B cell (primary cell): ENCODE results near the gene XYLT1.

Source experiments
- EZH2 ChIP-seq: IDR thresholded peaks from 2 replicates; pipeline ENCODE4 v1.6.1; 2012; ENCODE audit warnings: borderline replicate concordance, low read depth, mild to moderate bottlenecking, moderate library complexity, low read length; ENCODE audit not compliant: insufficient read depth, poor library complexity, severe bottlenecking
- TF ChIP-seq, protein P1 (sequence below): fragments of 200-600 bp; IDR thresholded peaks from one replicate; pipeline ENCODE4 v1.8.0; 2022; ENCODE audit warnings: antibody characterized with exemption, mild to moderate bottlenecking

DNA sequence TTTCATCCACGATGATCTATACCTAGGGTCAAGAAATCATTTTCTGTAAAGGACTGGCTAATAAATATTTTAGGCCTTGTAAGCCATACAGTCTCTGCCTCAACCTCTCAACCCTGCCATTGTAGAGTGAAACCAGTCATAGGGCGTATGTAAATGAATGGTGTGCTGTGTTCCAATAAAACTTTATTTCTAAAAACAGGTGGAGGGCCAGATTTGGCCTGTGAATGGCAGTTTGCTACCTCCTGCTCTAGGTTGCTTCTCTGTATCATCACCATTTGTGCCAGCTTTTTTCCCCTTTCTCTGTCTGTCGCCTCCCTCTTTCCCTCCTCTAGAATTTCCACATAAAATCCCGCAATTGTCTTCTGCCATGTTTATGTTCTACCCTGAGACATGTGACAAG lies 181.7 kb downstream of the XYLT1 start:
- TF ChIP-seq, protein P1, sequence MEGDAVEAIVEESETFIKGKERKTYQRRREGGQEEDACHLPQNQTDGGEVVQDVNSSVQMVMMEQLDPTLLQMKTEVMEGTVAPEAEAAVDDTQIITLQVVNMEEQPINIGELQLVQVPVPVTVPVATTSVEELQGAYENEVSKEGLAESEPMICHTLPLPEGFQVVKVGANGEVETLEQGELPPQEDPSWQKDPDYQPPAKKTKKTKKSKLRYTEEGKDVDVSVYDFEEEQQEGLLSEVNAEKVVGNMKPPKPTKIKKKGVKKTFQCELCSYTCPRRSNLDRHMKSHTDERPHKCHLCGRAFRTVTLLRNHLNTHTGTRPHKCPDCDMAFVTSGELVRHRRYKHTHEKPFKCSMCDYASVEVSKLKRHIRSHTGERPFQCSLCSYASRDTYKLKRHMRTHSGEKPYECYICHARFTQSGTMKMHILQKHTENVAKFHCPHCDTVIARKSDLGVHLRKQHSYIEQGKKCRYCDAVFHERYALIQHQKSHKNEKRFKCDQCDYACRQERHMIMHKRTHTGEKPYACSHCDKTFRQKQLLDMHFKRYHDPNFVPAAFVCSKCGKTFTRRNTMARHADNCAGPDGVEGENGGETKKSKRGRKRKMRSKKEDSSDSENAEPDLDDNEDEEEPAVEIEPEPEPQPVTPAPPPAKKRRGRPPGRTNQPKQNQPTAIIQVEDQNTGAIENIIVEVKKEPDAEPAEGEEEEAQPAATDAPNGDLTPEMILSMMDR: no peak
- TF ChIP-seq EZH2: no peak
